Type B pancreatic cell (in vitro differentiated cells): ENCODE data around the gene N4BP2L1. TPM values are rescaled to one million over a fixed set of nuclear protein-coding genes. Genes with fewer than 3 reads are reported as not detected.

Experiments
- DNase-seq: peaks from one replicate; pipeline ENCODE4 v3.0.0; 2021; ENCODE audit warnings: mixed read lengths; ENCODE audit not compliant: unreplicated experiment; ENCODE audit errors: extremely low spot score
- H3K27ac Mint-ChIP-seq: 2 replicates; pipeline ENCODE4 v1.8.0; 2021; ENCODE audit warnings: mild to moderate bottlenecking, mixed read lengths
- H3K27me3 Mint-ChIP-seq: 2 replicates; pipeline ENCODE4 v1.8.0; 2021; ENCODE audit warnings: mixed read lengths
- H3K36me3 Mint-ChIP-seq: 2 replicates; pipeline ENCODE4 v1.8.0; 2021; ENCODE audit warnings: mixed read lengths
- H3K4me1 Mint-ChIP-seq: one replicate; pipeline ENCODE4 v1.8.0; 2021; ENCODE audit warnings: mixed read lengths; ENCODE audit not compliant: unreplicated experiment
- H3K4me3 Mint-ChIP-seq: 2 replicates; pipeline ENCODE4 v1.8.0; 2021; ENCODE audit warnings: mild to moderate bottlenecking, mixed read lengths
- H3K9me3 Mint-ChIP-seq: 2 replicates; pipeline ENCODE4 v1.8.0; 2021; ENCODE audit warnings: mixed read lengths
- CTCF ChIP-seq: fragments of 200-600 bp; sonication (generic); conservative IDR thresholded peaks from 2 replicates; pipeline ENCODE4 v1.5.0; 2021; ENCODE audit warnings: antibody characterized with exemption, mild to moderate bottlenecking
- total RNA-seq: library from RNA; stranded (reverse); gene quantifications from 2 replicates; pipeline ENCODE4 v1.2.1, GENCODE V29; 2021; ENCODE audit warnings: low replicate concordance

Gene N4BP2L1
- total RNA-seq, 1 donor from 2014 or later = 7.4 TPM

DNA sequence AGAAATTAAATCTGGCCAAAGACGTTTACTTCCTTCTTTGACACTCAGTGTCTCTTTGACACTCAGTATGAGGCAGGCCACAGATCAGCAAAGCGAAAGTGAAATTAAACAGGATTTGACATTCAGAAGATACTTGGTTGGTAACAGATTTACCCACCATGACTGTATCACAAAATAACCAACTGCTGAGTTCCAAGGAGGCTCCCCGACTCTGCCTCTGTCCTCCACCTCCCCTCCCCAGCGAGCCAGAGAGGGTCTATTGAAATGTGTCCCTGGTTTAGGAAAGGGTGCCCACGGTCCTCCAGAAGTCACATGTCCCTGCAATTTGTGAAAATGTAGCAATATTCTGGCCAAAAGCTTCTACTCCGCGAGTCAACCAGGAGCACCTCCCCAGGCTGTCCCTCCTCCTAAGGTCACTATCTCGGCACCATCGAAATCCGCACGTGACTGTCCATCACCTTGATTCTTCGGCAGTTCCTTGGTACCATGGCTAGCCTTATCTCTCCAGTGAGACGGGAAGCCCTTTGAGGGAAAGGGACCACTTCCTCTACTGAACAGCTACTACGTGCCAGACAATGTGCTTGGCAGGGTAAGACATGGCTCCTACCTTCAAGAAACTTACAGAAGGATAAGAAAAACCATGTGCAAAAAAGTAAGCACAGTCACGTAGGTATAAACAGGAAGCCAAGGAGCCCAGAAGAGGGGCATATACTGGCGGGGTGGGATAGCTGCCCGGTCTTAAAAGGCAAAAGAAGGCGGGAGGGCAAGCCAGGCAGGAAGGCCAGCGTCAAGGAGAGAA, 1.5 kb downstream of the N4BP2L1 start:
- peak overlapping the region; percentile 90 for H3K4me3 Mint-ChIP-seq
- H3K27ac Mint-ChIP-seq = peak overlapping the region; percentile 77
- DNase-seq = no peak
- peaks cover 15% of the 10 kb centered on the region for H3K27me3 Mint-ChIP-seq
- H3K4me1 Mint-ChIP-seq = peaks cover 17% of the 10 kb centered on the region
- peaks cover 4% of the 10 kb centered on the region for H3K9me3 Mint-ChIP-seq
- peaks cover 8% of the 10 kb centered on the region for H3K36me3 Mint-ChIP-seq
- no peak for TF ChIP-seq CTCF

DNA sequence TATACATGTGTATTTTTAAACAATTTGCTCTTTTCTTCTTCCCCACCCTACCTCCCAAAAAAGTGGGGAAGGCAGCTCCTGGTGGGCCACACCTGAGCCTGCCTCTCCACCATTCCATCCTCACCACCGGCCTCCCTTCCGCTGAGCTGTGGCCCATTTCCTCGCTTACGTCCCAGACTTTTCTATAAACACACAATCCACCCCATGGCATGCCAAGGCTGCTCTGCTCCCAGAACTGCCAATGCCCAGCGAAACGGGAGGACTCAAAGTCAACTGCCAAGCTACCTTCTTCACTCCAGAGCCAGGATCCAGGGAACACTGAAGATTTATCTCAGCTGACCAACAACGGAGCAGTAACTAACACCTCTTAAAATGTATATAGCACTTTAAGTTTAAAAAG, 2.8 kb downstream of the N4BP2L1 start:
- peaks cover 4% of the 10 kb centered on the region for H3K9me3 Mint-ChIP-seq
- no peak for DNase-seq
- H3K27me3 Mint-ChIP-seq = peaks cover 15% of the 10 kb centered on the region
- peaks cover 5% of the 10 kb centered on the region for H3K36me3 Mint-ChIP-seq
- TF ChIP-seq CTCF = no peak
- H3K4me1 Mint-ChIP-seq = peaks cover 17% of the 10 kb centered on the region
- H3K27ac Mint-ChIP-seq = no peak overlapping the region
- peak overlapping the region; percentile 8 for H3K4me3 Mint-ChIP-seq

DNA sequence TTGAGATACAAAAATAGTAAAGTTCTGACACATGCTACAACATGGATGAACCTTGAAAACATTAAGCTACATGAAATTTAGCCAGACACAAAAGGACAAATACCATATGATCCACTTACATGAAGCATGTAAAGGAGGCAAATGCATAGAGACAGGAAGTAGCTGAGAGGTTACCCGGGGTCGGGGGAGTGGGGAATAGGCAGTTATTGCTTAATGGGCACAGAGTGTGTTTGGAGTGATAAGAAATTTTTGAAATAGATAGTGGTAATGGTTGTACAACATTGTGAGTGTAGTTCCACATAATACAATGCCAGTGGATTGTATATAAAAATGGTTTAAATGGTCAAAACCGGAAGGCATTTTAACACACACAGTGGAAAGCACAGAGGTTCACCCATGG, 4.3 kb downstream of the N4BP2L1 start:
- peaks cover 15% of the 10 kb centered on the region for H3K4me1 Mint-ChIP-seq
- peaks cover 4% of the 10 kb centered on the region for H3K9me3 Mint-ChIP-seq
- no peak overlapping the region for H3K27ac Mint-ChIP-seq
- peaks cover 14% of the 10 kb centered on the region for H3K27me3 Mint-ChIP-seq
- no peak for TF ChIP-seq CTCF
- DNase-seq = no peak
- no peak overlapping the region for H3K4me3 Mint-ChIP-seq
- H3K36me3 Mint-ChIP-seq = peaks cover 5% of the 10 kb centered on the region

GRCh38 chr13:32419862-32420261, 8.1 kb downstream of the N4BP2L1 start:
- H3K4me1 Mint-ChIP-seq = no peaks in the 10 kb centered on the region
- H3K27ac Mint-ChIP-seq = no peak overlapping the region
- H3K9me3 Mint-ChIP-seq = peaks cover 11% of the 10 kb centered on the region

GRCh38 chr13:32417995-32418394, 9.9 kb downstream of the N4BP2L1 start:
- TF ChIP-seq CTCF = no peak
- Mint-ChIP-seq H3K27me3 (no peaks in the 10 kb centered on the region), H3K27ac (no peak overlapping the region), H3K36me3 (peaks cover 3% of the 10 kb centered on the region), H3K4me1 (no peaks in the 10 kb centered on the region), H3K4me3 (no peak overlapping the region), H3K9me3 (peaks cover 7% of the 10 kb centered on the region)
- no peak for DNase-seq

More at GRCh38 chr13:32419862-32420261, 8.1 kb downstream of the N4BP2L1 start:
- no peak for TF ChIP-seq CTCF
- Mint-ChIP-seq H3K36me3 (peaks cover 8% of the 10 kb centered on the region), H3K27me3 (no peaks in the 10 kb centered on the region), H3K4me3 (no peak overlapping the region)
- no peak for DNase-seq
